Measurements from ENCODE around the gene LUZP2. TPM values are rescaled to one million over a fixed set of nuclear protein-coding genes. Genes with fewer than 3 reads are reported as not detected.

LUZP2 gene
- polyA plus RNA-seq, 1 of the 3 experiments (the other 2 are of a cell fraction): 0.03 TPM

DNA sequence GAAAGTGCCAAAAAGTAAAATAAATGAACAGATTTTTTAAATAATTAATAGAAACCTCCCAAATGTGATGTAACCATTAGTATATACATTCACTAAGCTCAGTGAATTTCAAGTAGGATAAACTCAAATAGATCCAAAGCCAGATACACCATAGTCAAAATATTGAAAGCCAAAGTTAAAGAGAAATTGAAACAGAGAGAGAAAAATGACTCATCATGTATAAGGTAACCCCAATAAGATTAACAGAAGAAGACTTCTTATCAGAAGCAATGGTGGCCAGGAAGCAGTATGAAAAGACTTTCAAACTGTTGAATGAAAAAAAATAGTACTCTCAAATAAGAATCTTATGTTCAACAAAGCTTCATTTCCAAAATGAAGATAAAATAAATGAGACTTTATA, 70.5 kb downstream of the LUZP2 start (continued):
- no peak for TF ChIP-seq NFIC (IDR thresholded peaks at IDR 0.05; ENCODE audit: borderline replicate concordance)

DNA sequence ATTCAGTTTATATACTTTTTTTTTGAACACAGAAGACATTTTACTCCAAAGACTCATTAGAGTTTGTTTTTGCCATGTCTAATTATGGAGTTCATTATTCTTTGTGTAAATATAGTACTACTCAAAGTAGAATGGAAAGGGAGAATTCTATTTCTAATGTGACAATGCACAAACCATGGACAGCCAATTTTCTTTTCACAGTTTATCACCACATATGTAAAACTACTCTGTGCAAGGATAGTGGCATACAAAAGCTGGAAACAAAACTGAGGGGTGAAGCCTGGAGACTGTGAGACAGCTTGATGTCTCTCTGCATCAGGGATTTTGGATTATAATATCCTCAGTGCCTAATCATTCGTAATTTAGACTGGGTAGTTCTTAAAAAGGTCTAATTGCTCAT, 75.5 kb downstream of the LUZP2 start:
- POLR2A ChIA-PET: no interaction called here
- Histone ChIP-seq H3K9me3 (no peaks in the 10 kb centered on the region), H3K9ac (no peak overlapping the region), H3K27ac (ENCODE audit: low read depth in 2 of 2, low read length in 1 of 2) (no peak overlapping the region), H4K20me1 (ENCODE audit: insufficient read depth) (no peaks in the 10 kb centered on the region), H3K27me3 (ENCODE audit: insufficient read depth) (no peaks in the 10 kb centered on the region), H3K79me2 (ENCODE audit: insufficient read depth) (no peaks in the 10 kb centered on the region), H3K9me2 (no peaks in the 10 kb centered on the region), H3K4me1 (ENCODE audit: control insufficient read depth in 1 of 2, insufficient read depth in 2 of 2, low read depth in 1 of 2, low read length in 1 of 2) (no peaks in the 10 kb centered on the region; a peak in 1 of 4 replicates), H3K4me3 (ENCODE audit: low read depth in 2 of 2, low read length in 1 of 2) (no peak overlapping the region), H3F3A (replicated peaks; ENCODE audit: insufficient read depth) (peaks cover 17% of the 10 kb centered on the region), H2AFZ (ENCODE audit: low read depth) (no peak overlapping the region), H3K4me2 (no peak overlapping the region), H3K36me3 (replicated peaks in 1 of 2; ENCODE audit: control insufficient read depth in 1 of 2, insufficient read depth in 2 of 2, low read length in 1 of 2) (no peaks in the 10 kb centered on the region)
- DNase-seq: no peak
- WGBS (ENCODE audit: low lambda C conversion rate): 83% methylated on average over 1 of the region's 1 CpG
- CTCF ChIA-PET: no interaction called here
- TF ChIP-seq FOSL2 (IDR thresholded peaks at IDR 0.05; ENCODE audit: borderline replicate concordance, low read depth) (no peak), NRF1 (IDR thresholded peaks at IDR 0.05; ENCODE audit: low read depth, low read length) (no peak), NFIC (IDR thresholded peaks at IDR 0.05; ENCODE audit: borderline replicate concordance) (no peak), PBX3 (IDR thresholded peaks at IDR 0.05) (no peak), EZH2phosphoT487 (IDR thresholded peaks at IDR 0.05; ENCODE audit: borderline replicate concordance, low read depth) (no peak), GABPA (IDR thresholded peaks at IDR 0.05; ENCODE audit: low read depth) (no peak), RAD21 (IDR thresholded peaks at IDR 0.05; ENCODE audit: low read length) (no peak), ZBTB33 (IDR thresholded peaks at IDR 0.05; ENCODE audit: borderline replicate concordance, low read depth) (no peak), YY1 (IDR thresholded peaks at IDR 0.05; ENCODE audit: low read depth) (no peak), TAF1 (IDR thresholded peaks at IDR 0.05; ENCODE audit: borderline replicate concordance, low read depth, low read length) (no peak), ELF1 (IDR thresholded peaks at IDR 0.05) (no peak)
- TF ChIP-seq, protein P1, sequence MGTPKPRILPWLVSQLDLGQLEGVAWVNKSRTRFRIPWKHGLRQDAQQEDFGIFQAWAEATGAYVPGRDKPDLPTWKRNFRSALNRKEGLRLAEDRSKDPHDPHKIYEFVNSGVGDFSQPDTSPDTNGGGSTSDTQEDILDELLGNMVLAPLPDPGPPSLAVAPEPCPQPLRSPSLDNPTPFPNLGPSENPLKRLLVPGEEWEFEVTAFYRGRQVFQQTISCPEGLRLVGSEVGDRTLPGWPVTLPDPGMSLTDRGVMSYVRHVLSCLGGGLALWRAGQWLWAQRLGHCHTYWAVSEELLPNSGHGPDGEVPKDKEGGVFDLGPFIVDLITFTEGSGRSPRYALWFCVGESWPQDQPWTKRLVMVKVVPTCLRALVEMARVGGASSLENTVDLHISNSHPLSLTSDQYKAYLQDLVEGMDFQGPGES (IDR thresholded peaks at IDR 0.05; ENCODE audit: low read depth, low read length): no peak

- Histone ChIP-seq H3K27me3 (ENCODE audit: insufficient read depth) (no peaks in the 10 kb centered on the region), H3F3A (replicated peaks; ENCODE audit: insufficient read depth) (peaks cover 17% of the 10 kb centered on the region), H3K4me2 (peak overlapping the region; percentile 16; the same call in 1 of the 2 replicates), H3K27ac (ENCODE audit: low read depth in 2 of 2, low read length in 1 of 2) (peak overlapping the region in 1 of 2 experiments; percentile 69; a peak in 2 of 4 replicates), H3K79me2 (ENCODE audit: insufficient read depth) (no peaks in the 10 kb centered on the region), H2AFZ (ENCODE audit: low read depth) (peak overlapping the region; percentile 24; the same call in 1 of the 2 replicates), H3K36me3 (replicated peaks in 1 of 2; ENCODE audit: control insufficient read depth in 1 of 2, insufficient read depth in 2 of 2, low read length in 1 of 2) (no peaks in the 10 kb centered on the region), H3K9ac (peak overlapping the region; percentile 1; the same call in 1 of the 2 replicates), H3K4me1 (ENCODE audit: control insufficient read depth in 1 of 2, insufficient read depth in 2 of 2, low read depth in 1 of 2, low read length in 1 of 2) (no peaks in the 10 kb centered on the region; a peak in 1 of 4 replicates), H3K9me2 (no peaks in the 10 kb centered on the region), H3K4me3 (ENCODE audit: low read depth in 2 of 2, low read length in 1 of 2) (no peak overlapping the region), H3K9me3 (no peaks in the 10 kb centered on the region), H4K20me1 (ENCODE audit: insufficient read depth) (no peaks in the 10 kb centered on the region)
- TF ChIP-seq, protein P2, sequence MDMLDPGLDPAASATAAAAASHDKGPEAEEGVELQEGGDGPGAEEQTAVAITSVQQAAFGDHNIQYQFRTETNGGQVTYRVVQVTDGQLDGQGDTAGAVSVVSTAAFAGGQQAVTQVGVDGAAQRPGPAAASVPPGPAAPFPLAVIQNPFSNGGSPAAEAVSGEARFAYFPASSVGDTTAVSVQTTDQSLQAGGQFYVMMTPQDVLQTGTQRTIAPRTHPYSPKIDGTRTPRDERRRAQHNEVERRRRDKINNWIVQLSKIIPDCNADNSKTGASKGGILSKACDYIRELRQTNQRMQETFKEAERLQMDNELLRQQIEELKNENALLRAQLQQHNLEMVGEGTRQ (IDR thresholded peaks at IDR 0.05; ENCODE audit: borderline replicate concordance, low read depth, low read length): no peak
- no peak for TF ChIP-seq EP300 (IDR thresholded peaks at IDR 0.05; ENCODE audit: borderline replicate concordance in 1 of 2, low read depth in 1 of 2, low read length in 1 of 2)
- TF ChIP-seq, protein P3, sequence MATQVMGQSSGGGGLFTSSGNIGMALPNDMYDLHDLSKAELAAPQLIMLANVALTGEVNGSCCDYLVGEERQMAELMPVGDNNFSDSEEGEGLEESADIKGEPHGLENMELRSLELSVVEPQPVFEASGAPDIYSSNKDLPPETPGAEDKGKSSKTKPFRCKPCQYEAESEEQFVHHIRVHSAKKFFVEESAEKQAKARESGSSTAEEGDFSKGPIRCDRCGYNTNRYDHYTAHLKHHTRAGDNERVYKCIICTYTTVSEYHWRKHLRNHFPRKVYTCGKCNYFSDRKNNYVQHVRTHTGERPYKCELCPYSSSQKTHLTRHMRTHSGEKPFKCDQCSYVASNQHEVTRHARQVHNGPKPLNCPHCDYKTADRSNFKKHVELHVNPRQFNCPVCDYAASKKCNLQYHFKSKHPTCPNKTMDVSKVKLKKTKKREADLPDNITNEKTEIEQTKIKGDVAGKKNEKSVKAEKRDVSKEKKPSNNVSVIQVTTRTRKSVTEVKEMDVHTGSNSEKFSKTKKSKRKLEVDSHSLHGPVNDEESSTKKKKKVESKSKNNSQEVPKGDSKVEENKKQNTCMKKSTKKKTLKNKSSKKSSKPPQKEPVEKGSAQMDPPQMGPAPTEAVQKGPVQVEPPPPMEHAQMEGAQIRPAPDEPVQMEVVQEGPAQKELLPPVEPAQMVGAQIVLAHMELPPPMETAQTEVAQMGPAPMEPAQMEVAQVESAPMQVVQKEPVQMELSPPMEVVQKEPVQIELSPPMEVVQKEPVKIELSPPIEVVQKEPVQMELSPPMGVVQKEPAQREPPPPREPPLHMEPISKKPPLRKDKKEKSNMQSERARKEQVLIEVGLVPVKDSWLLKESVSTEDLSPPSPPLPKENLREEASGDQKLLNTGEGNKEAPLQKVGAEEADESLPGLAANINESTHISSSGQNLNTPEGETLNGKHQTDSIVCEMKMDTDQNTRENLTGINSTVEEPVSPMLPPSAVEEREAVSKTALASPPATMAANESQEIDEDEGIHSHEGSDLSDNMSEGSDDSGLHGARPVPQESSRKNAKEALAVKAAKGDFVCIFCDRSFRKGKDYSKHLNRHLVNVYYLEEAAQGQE (IDR thresholded peaks at IDR 0.05; ENCODE audit: low read depth, low read length): no peak
- no peak for TF ChIP-seq RAD21 (IDR thresholded peaks at IDR 0.05; ENCODE audit: low read length)
- no peak for TF ChIP-seq YY1 (IDR thresholded peaks at IDR 0.05; ENCODE audit: low read depth)
- TF ChIP-seq RCOR1 (IDR thresholded peaks at IDR 0.05; ENCODE audit: low read length): no peak
- TF ChIP-seq TCF12 (IDR thresholded peaks at IDR 0.05): no peak
- WGBS (ENCODE audit: low lambda C conversion rate): 96% methylated on average over 1 of the region's 1 CpG
- DNase-seq: no peak
- ChIA-PET CTCF (no interaction called here), POLR2A (no interaction called here)
Observed at GRCh38 chr11:24574461-24574860, 77.6 kb downstream of the LUZP2 start.

Measured in SK-N-SH (cell line).